H9 (cell line): Measurements from ENCODE around the gene IRX5. TPM values are rescaled to one million over a fixed set of nuclear protein-coding genes. Genes with fewer than 3 reads are reported as not detected.

Experiments
- DNase-seq: peaks from one replicate; pipeline ENCODE4 v3.0.0-alpha.2; 2017
- H2AFZ ChIP-seq: one replicate; pipeline ENCODE4 v1.6.1; 2013; ENCODE audit warnings: mild to moderate bottlenecking, low read length, control low read depth, moderate library complexity
- H2AK5ac ChIP-seq: 2 replicates; pipeline ENCODE4 v1.6.1; 2013; ENCODE audit warnings: low read length, control low read depth, mixed read lengths; ENCODE audit not compliant: insufficient read length
- H2BK120ac ChIP-seq: one replicate; pipeline ENCODE4 v1.6.1; 2013; ENCODE audit warnings: low read depth, mild to moderate bottlenecking, low read length, control low read depth, inconsistent platforms; ENCODE audit not compliant: poor library complexity, severe bottlenecking
- H2BK12ac ChIP-seq: 2 replicates; pipeline ENCODE4 v1.6.1; 2013; ENCODE audit warnings: low read length, control low read depth, mixed read lengths, low read depth; ENCODE audit not compliant: insufficient read length
- H2BK15ac ChIP-seq: 2 replicates; pipeline ENCODE4 v1.6.1; 2013; ENCODE audit warnings: low read depth, low read length, control low read depth
- H2BK20ac ChIP-seq: one replicate; pipeline ENCODE4 v1.6.1; 2013; ENCODE audit warnings: low read depth, mild to moderate bottlenecking, low read length, control low read depth, inconsistent platforms; ENCODE audit not compliant: poor library complexity, severe bottlenecking
- H2BK5ac ChIP-seq: 2 replicates; pipeline ENCODE4 v1.6.1; 2013; ENCODE audit warnings: low read length, control low read depth, mixed read lengths; ENCODE audit not compliant: insufficient read length
- H3K14ac ChIP-seq: 2 replicates; pipeline ENCODE4 v1.6.1; 2013; ENCODE audit warnings: low read length, control low read depth; ENCODE audit not compliant: insufficient read depth
- H3K18ac ChIP-seq: 2 replicates; pipeline ENCODE4 v1.6.1; 2013; ENCODE audit warnings: low read depth, mild to moderate bottlenecking, mixed read lengths, low read length, control low read depth; ENCODE audit not compliant: insufficient read length
- H3K23ac ChIP-seq: 2 replicates; pipeline ENCODE4 v1.6.1; 2013; ENCODE audit warnings: low read length, control low read depth, mixed read lengths, low read depth; ENCODE audit not compliant: insufficient read length
- H3K23me2 ChIP-seq: 2 replicates; pipeline ENCODE4 v1.6.1; 2013; ENCODE audit warnings: low read depth, mild to moderate bottlenecking, mixed read lengths, low read length, control low read depth; ENCODE audit not compliant: insufficient read length, poor library complexity, severe bottlenecking
- H3K27ac ChIP-seq: 2 replicates; pipeline ENCODE4 v1.5.1; 2013; ENCODE audit warnings: low read length, control low read depth, mixed read lengths, low read depth; ENCODE audit not compliant: insufficient read length
- H3K27me3 ChIP-seq: 2 replicates; pipeline ENCODE4 v1.6.1; 2013; ENCODE audit warnings: low read length, control low read depth, inconsistent platforms; ENCODE audit not compliant: insufficient read depth
- H3K4ac ChIP-seq: 2 replicates; pipeline ENCODE4 v1.6.1; 2013; ENCODE audit warnings: low read depth, mild to moderate bottlenecking, control low read depth, inconsistent platforms, low read length, moderate library complexity
- H3K4me1 ChIP-seq: 2 replicates; pipeline ENCODE4 v1.6.1; 2013; ENCODE audit warnings: low read length, control low read depth, inconsistent platforms; ENCODE audit not compliant: insufficient read depth
- H3K4me2 ChIP-seq: 2 replicates; pipeline ENCODE4 v1.6.1; 2013; ENCODE audit warnings: low read length, control low read depth, mixed read lengths; ENCODE audit not compliant: insufficient read length, insufficient read depth
- H3K56ac ChIP-seq: 2 replicates; pipeline ENCODE4 v1.6.1; 2013; ENCODE audit warnings: low read depth, mild to moderate bottlenecking, mixed read lengths, low read length, control low read depth; ENCODE audit not compliant: insufficient read length
- H3K79me1 ChIP-seq: 2 replicates; pipeline ENCODE4 v1.6.1; 2013; ENCODE audit warnings: low read depth, mild to moderate bottlenecking, moderate library complexity, low read length, control low read depth, inconsistent platforms; ENCODE audit not compliant: insufficient read depth, poor library complexity, severe bottlenecking
- H3K79me2 ChIP-seq: 2 replicates; pipeline ENCODE4 v1.6.1; 2013; ENCODE audit warnings: low read length, control low read depth, inconsistent platforms; ENCODE audit not compliant: insufficient read depth
- H3K9ac ChIP-seq: 2 replicates; pipeline ENCODE4 v1.6.1; 2013; ENCODE audit warnings: low read length, control low read depth, mixed read lengths; ENCODE audit not compliant: insufficient read length; ENCODE audit errors: extremely low read depth
- H3K9me3 ChIP-seq: one replicate; pipeline ENCODE4 v1.6.1; 2013; ENCODE audit warnings: low read depth, low read length, inconsistent platforms; ENCODE audit not compliant: control insufficient read depth
- H3T11ph ChIP-seq: one replicate; pipeline ENCODE4 v1.6.1; 2013; ENCODE audit warnings: mild to moderate bottlenecking, low read length, control low read depth, inconsistent platforms
- H4K20me1 ChIP-seq: one replicate; pipeline ENCODE4 v1.6.1; 2013; ENCODE audit not compliant: control insufficient read depth, insufficient read length, insufficient read depth
- H4K5ac ChIP-seq: 2 replicates; pipeline ENCODE4 v1.6.1; 2013; ENCODE audit warnings: low read depth, mild to moderate bottlenecking, mixed read lengths, low read length, control low read depth; ENCODE audit not compliant: insufficient read length
- H4K8ac ChIP-seq: replicated peaks from 2 replicates; pipeline ENCODE4 v1.6.1; 2013; ENCODE audit warnings: low read length, control low read depth, mixed read lengths, low read depth; ENCODE audit not compliant: insufficient read length
- H4K91ac ChIP-seq: 2 replicates; pipeline ENCODE4 v1.6.1; 2013; ENCODE audit warnings: low read depth, mild to moderate bottlenecking, moderate library complexity, mixed read lengths, low read length, control low read depth; ENCODE audit not compliant: insufficient read length
- H3K27ac Mint-ChIP-seq, 3 experiments: 2 replicates in 2 of 3; 3 replicates in 1 of 3; pipeline ENCODE4 v1.8.0; 2020 to 2021; ENCODE audit warnings: mixed read lengths in 3 of 3, mild to moderate bottlenecking in 1 of 3, moderate library complexity in 1 of 3
- H3K27me3 Mint-ChIP-seq: 2 replicates; pipeline ENCODE4 v1.8.0; 2021; ENCODE audit warnings: low read depth, mild to moderate bottlenecking, moderate library complexity, mixed read lengths
- H3K36me3 Mint-ChIP-seq, 3 experiments: 2 replicates in 2 of 3; 3 replicates in 1 of 3; pipeline ENCODE4 v1.8.0; 2020 to 2021; ENCODE audit warnings: low read depth in 3 of 3, mixed read lengths in 3 of 3; ENCODE audit not compliant: insufficient read depth in 1 of 3
- H3K4me1 Mint-ChIP-seq, 2 experiments: 2 replicates each; pipeline ENCODE4 v1.8.0; 2020; ENCODE audit warnings: mixed read lengths in 2 of 2
- H3K4me3 Mint-ChIP-seq, 2 experiments: 2 replicates in 1 of 2; 3 replicates in 1 of 2; pipeline ENCODE4 v1.8.0; 2020 to 2021; ENCODE audit warnings: mild to moderate bottlenecking in 2 of 2, mixed read lengths in 2 of 2, moderate library complexity in 1 of 2
- H3K9me3 Mint-ChIP-seq, 2 experiments: 2 replicates in 1 of 2; 3 replicates in 1 of 2; pipeline ENCODE4 v1.8.0; 2020; ENCODE audit warnings: mild to moderate bottlenecking in 2 of 2, mixed read lengths in 2 of 2, moderate library complexity in 1 of 2
- CTCF ChIP-seq: fragments of 200-600 bp; sonication (generic); conservative IDR thresholded peaks from 3 replicates; pipeline ENCODE4 v1.8.0; 2021; ENCODE audit warnings: antibody characterized with exemption, mild to moderate bottlenecking
- WGBS: extraction: QIAGEN DNeasy Blood & Tissue Kit; methylation state at CpG from one replicate; pipeline ENCODE4 v1.1.7; 2013; ENCODE audit warnings: missing lambda C conversion rate, low lambda C conversion rate, mixed read lengths; ENCODE audit not compliant: insufficient read length; ENCODE audit errors: extremely low coverage; 5-methylcytosine and 5-hydroxymethylcytosine counted together
- total RNA-seq: library from RNA; stranded (reverse); gene quantifications from 2 replicates; pipeline ENCODE4 v1.2.1, GENCODE V29; 2021

Gene IRX5
- total RNA-seq, 1 experiment from 2014 or later, result 0.59 TPM

- Histone ChIP-seq H2BK5ac (no peak overlapping the region), H3K4me1 (no peaks in the 10 kb centered on the region), H3K14ac (no peak overlapping the region; the same call in 1 of the 2 replicates), H2BK120ac (no peak overlapping the region), H3K18ac (no peak overlapping the region), H3K79me1 (no peaks in the 10 kb centered on the region), H4K5ac (no peak overlapping the region), H3K9me3 (no peaks in the 10 kb centered on the region), H4K20me1 (no peaks in the 10 kb centered on the region), H2AFZ (no peak overlapping the region), H4K8ac (no peak overlapping the region), H2BK12ac (no peak overlapping the region), H3K27me3 (no peaks in the 10 kb centered on the region; the same call in 1 of the 2 replicates), H3K4me2 (no peak overlapping the region), H3K79me2 (no peaks in the 10 kb centered on the region), H3K56ac (no peak overlapping the region), H3K23ac (no peak overlapping the region), H3K23me2 (no peaks in the 10 kb centered on the region), H2BK15ac (no peak overlapping the region), H3T11ph (no peak overlapping the region), H3K27ac (no peak overlapping the region), H3K4ac (no peak overlapping the region), H2AK5ac (no peak overlapping the region), H2BK20ac (no peak overlapping the region), H4K91ac (no peak overlapping the region), H3K9ac (no peak overlapping the region)
- Mint-ChIP-seq H3K27ac (no peak overlapping the region; a peak in 1 of 7 replicates), H3K36me3 (no peaks in the 10 kb centered on the region), H3K4me3 (no peak overlapping the region), H3K4me1 (peaks cover 4 to 5% of the 10 kb centered on the region in 2 experiments), H3K9me3 (no peaks in the 10 kb centered on the region), H3K27me3 (peaks cover 4% of the 10 kb centered on the region)
- no peak for DNase-seq
- no CpG with 5 or more reads among the region's 5 CpGs for WGBS
- no peak for TF ChIP-seq CTCF
Measured at GRCh38 chr16:54980821-54981220, 50.2 kb downstream of the IRX5 start.
